ENCODE measurements around the gene NAA20.

Gene NAA20

GRCh38 chr20:20020908-20021307 is 3.7 kb downstream of the NAA20 start:
- DNase-seq, result no peak

- DNase-seq, result no peak
Measured at GRCh38 chr20:20021835-20022234, 4.7 kb downstream of the NAA20 start.

- DNase-seq, result no peak
Measured at GRCh38 chr20:20022498-20022897, 5.3 kb downstream of the NAA20 start.

- DNase-seq, result no peak
Measured at GRCh38 chr20:20023395-20023794, 6.2 kb downstream of the NAA20 start.

GRCh38 chr20:20024942-20025341 is 7.8 kb downstream of the NAA20 start:
- no peak for DNase-seq

GRCh38 chr20:20027284-20027683 is 10.1 kb downstream of the NAA20 start:
- DNase-seq, result no peak

- no peak for DNase-seq
Measured at GRCh38 chr20:20031790-20032189, 14.6 kb downstream of the NAA20 start.

- DNase-seq, result no peak
Measured at GRCh38 chr20:20034486-20034885, 17.3 kb downstream of the NAA20 start.

GRCh38 chr20:20036756-20037155 is 19.6 kb downstream of the NAA20 start:
- DNase-seq, result no peak

GRCh38 chr20:20037960-20038359 is 20.8 kb downstream of the NAA20 start:
- no peak for DNase-seq

GRCh38 chr20:20038586-20038985 is 21.4 kb downstream of the NAA20 start:
- DNase-seq, result no peak

GRCh38 chr20:20039752-20040387 is 22.7 kb downstream of the NAA20 start:
- DNase-seq, result no peak

- DNase-seq, result no peak
Measured at GRCh38 chr20:20051767-20052073, 34.6 kb downstream of the NAA20 start.

- peak; percentile 92 for DNase-seq
Measured at GRCh38 chr20:20052074-20052970, 35.2 kb downstream of the NAA20 start, which contains the start of the genes CFAP61 and CRNKL1. CFAP61 (plus strand) TSS chr20:20052532; CDS start chr20:20056654, 4,122 bp downstream. CRNKL1 (minus strand) TSS chr20:20052466; CDS start chr20:20052342, 124 bp downstream.

- no peak for DNase-seq
Measured at GRCh38 chr20:20060234-20060998, 43.3 kb downstream of the NAA20 start.

GRCh38 chr20:20063941-20064702 is 47.0 kb downstream of the NAA20 start:
- DNase-seq, result no peak

GRCh38 chr20:20065361-20065760 is 48.2 kb downstream of the NAA20 start:
- DNase-seq, result no peak

GRCh38 chr20:20070871-20071726 is 53.9 kb downstream of the NAA20 start:
- no peak for DNase-seq

- DNase-seq, result peak; percentile 58
Measured at GRCh38 chr20:20073801-20074371, 56.7 kb downstream of the NAA20 start.

- no peak for DNase-seq
Measured at GRCh38 chr20:20075032-20075431, 57.9 kb downstream of the NAA20 start.
